HepG2 (cell line): ENCODE data around the gene PLS1. TPM values are rescaled to one million over a fixed set of nuclear protein-coding genes. Genes with fewer than 3 reads are reported as not detected.

Source experiments
- ETV6 ChIP-seq: sonication (generic); formaldehyde crosslinking; conservative IDR thresholded peaks from 2 replicates; pipeline ENCODE4 v1.4.0; 2020; ENCODE audit warnings: missing genetic modification reagents
- FOXK1 ChIP-seq: sonication (generic); formaldehyde crosslinking; IDR thresholded peaks from 2 replicates; pipeline ENCODE4 v1.4.0; 2020; ENCODE audit warnings: low read depth, missing genetic modification reagents, borderline replicate concordance
- HIVEP1 ChIP-seq: sonication (generic); formaldehyde crosslinking; IDR thresholded peaks from 2 replicates; pipeline ENCODE4 v1.4.0; 2020; ENCODE audit warnings: mild to moderate bottlenecking, missing genetic modification reagents
- HNF1A ChIP-seq, 2 experiments: sonication (generic) in 1 of 2; formaldehyde crosslinking in 1 of 2; IDR thresholded peaks; 2 replicates each; pipeline versions ENCODE4 v1.4.0 to v1.6.1; 2016 to 2020; ENCODE audit warnings: borderline replicate concordance in 1 of 2, low read depth in 1 of 2, mild to moderate bottlenecking in 1 of 2, missing genetic modification reagents in 1 of 2
- JARID2 ChIP-seq: sonication (generic); formaldehyde crosslinking; IDR thresholded peaks from 2 replicates; pipeline ENCODE4 v1.8.1; 2023; ENCODE audit warnings: missing genetic modification reagents, inconsistent platforms; ENCODE audit not compliant: insufficient replicate concordance
- KMT2B ChIP-seq: IDR thresholded peaks from 2 replicates; pipeline ENCODE4 v1.6.1; 2016; ENCODE audit warnings: missing genetic modification reagents, missing compliant biosample characterization
- RBM22 ChIP-seq: fragments of 200-400 bp; formaldehyde crosslinking; optimal IDR thresholded peaks from 2 replicates; pipeline ENCODE3; 2017; ENCODE audit warnings: mild to moderate bottlenecking, low read length, moderate library complexity
- REST ChIP-seq, 2 experiments: IDR thresholded peaks; 2 replicates each; pipeline ENCODE4 v1.6.1; 2011 to 2012; ENCODE audit warnings: low read length in 2 of 2, borderline replicate concordance in 1 of 2, low read depth in 1 of 2, mild to moderate bottlenecking in 1 of 2, moderate library complexity in 1 of 2
- SATB2 ChIP-seq: sonication (generic); formaldehyde crosslinking; IDR thresholded peaks from 2 replicates; pipeline ENCODE4 v1.5.0; 2020; ENCODE audit warnings: missing genetic modification reagents
- TAF1 ChIP-seq: sonication (generic); formaldehyde crosslinking; IDR thresholded peaks from 2 replicates; pipeline ENCODE4 v1.4.0; 2020; ENCODE audit warnings: missing genetic modification reagents
- YEATS2 ChIP-seq: sonication (generic); formaldehyde crosslinking; IDR thresholded peaks from 2 replicates; pipeline ENCODE4 v1.4.0; 2020; ENCODE audit warnings: missing genetic modification reagents, borderline replicate concordance
- ZMAT5 ChIP-seq: sonication (generic); formaldehyde crosslinking; IDR thresholded peaks from 2 replicates; pipeline ENCODE4 v1.5.0; 2020; ENCODE audit warnings: mild to moderate bottlenecking, low read depth, missing genetic modification reagents, borderline replicate concordance
- ZNF44 ChIP-seq: sonication (generic); formaldehyde crosslinking; IDR thresholded peaks from 2 replicates; pipeline ENCODE4 v1.5.1; 2020; ENCODE audit warnings: mild to moderate bottlenecking, missing genetic modification reagents
- ZNF512 ChIP-seq: sonication (generic); formaldehyde crosslinking; IDR thresholded peaks from 2 replicates; pipeline ENCODE4 v1.4.0; 2020; ENCODE audit warnings: mild to moderate bottlenecking, missing genetic modification reagents
- ZNF552 ChIP-seq: sonication (generic); formaldehyde crosslinking; IDR thresholded peaks from 2 replicates; pipeline ENCODE4 v1.9.0; 2022; ENCODE audit warnings: missing genetic modification reagents, mild to moderate bottlenecking, borderline replicate concordance
- ZNF570 ChIP-seq: sonication (generic); formaldehyde crosslinking; IDR thresholded peaks from 2 replicates; pipeline ENCODE4 v1.4.0; 2020; ENCODE audit warnings: mild to moderate bottlenecking, missing genetic modification reagents, borderline replicate concordance
- ZNF761 ChIP-seq: sonication (generic); formaldehyde crosslinking; conservative IDR thresholded peaks from 2 replicates; pipeline ENCODE4 v1.4.0; 2020; ENCODE audit warnings: mild to moderate bottlenecking, missing genetic modification reagents
- ZNF841 ChIP-seq: sonication (generic); formaldehyde crosslinking; IDR thresholded peaks from 2 replicates; pipeline ENCODE4 v1.8.1; 2023; ENCODE audit warnings: missing genetic modification reagents, borderline replicate concordance
- polyA plus RNA-seq, 8 experiments: library from polyadenylated mRNA; depleted of rRNA in 3 of 8; stranded (reverse) in 7 of 8; unstranded in 1 of 8; fragments of >200 nt; fragmentation: Illumina TruSeq in 4 of 8; extraction: Trizol in 4 of 8; gene quantifications; 2 replicates each; pipeline versions ENCODE4 v1.2.1 to v1.2.3, GENCODE V29; 2011 to 2016; ENCODE audit warnings: low read depth in 4 of 8, missing spikeins in 1 of 8, mixed read lengths in 1 of 8; ENCODE audit not compliant: insufficient read depth in 1 of 8
- total RNA-seq, 5 experiments: library from RNA; depleted of rRNA; stranded (reverse); fragments of >200 nt; fragmentation: Illumina TruSeq; extraction: Trizol; gene quantifications; 2 replicates each; pipeline ENCODE4 v1.2.3, GENCODE V29; 2016; ENCODE audit warnings: low read depth in 1 of 5

Gene PLS1
- total and polyA plus RNA-seq, 2 of the 13 experiments (the other 11 are each of a cell fraction or from before 2014, with no cell fraction given) = 11.2 to 21.1 TPM

GRCh38 chr3:142595951-142596725 is at the start of gene PLS1 (continued):
- TF ChIP-seq HNF1A (IDR thresholded peaks at IDR 0.05; ENCODE audit: low read depth) (no peak), HNF1A (CRISPR knock-in tag; IDR thresholded peaks at IDR 0.05; ENCODE audit: borderline replicate concordance) (peak; percentile 69; the same call in 1 of the 2 replicates), ZMAT5 (CRISPR knock-in tag) (no peak), ZNF570 (0 out of 2 replicates have a peak, but pooled peaks have one; percentile 60), JARID2 (CRISPR knock-in tag) (peak; percentile 28), KMT2B (CRISPR knock-in tag) (peak; percentile 94), RBM22 (no peak), TAF1 (CRISPR knock-in tag) (peak; percentile 80; the same call in 1 of the 2 replicates), ZNF761 (CRISPR knock-in tag) (no peak; the same call in 1 of the 2 replicates), REST (IDR thresholded peaks at IDR 0.05; ENCODE audit: borderline replicate concordance in 1 of 2, low read depth in 1 of 2, low read length in 2 of 2) (peak in 1 of 2 experiments; percentile 31; a peak in 1 of 4 replicates), YEATS2 (CRISPR knock-in tag) (peak; percentile 55), FOXK1 (CRISPR knock-in tag) (peak; percentile 67; the same call in 1 of the 2 replicates), HIVEP1 (CRISPR knock-in tag) (peak; percentile 93), ZNF841 (peak; percentile 63; the same call in 1 of the 2 replicates), ZNF512 (CRISPR knock-in tag) (no peak), ETV6 (CRISPR knock-in tag) (peak; percentile 77), ZNF44 (peak; percentile 86; the same call in 1 of the 2 replicates), ZNF552 (CRISPR knock-in tag) (0 out of 2 replicates have a peak, but pooled peaks have one; percentile 43), SATB2 (CRISPR knock-in tag) (no peak)
